PC-9 (cell line): ENCODE data around the gene AOAH.

Source experiments
- CTCF ChIP-seq: fragments of 200-600 bp; sonication (generic); conservative IDR thresholded peaks from 2 replicates; pipeline ENCODE4 v1.6.1; 2017; ENCODE audit warnings: mixed run types, antibody characterized with exemption, mild to moderate bottlenecking, moderate library complexity
- EZH2 ChIP-seq: fragments of 200-600 bp; sonication (generic); IDR thresholded peaks from 2 replicates; pipeline ENCODE4 v1.8.0; 2017; ENCODE audit warnings: antibody characterized with exemption, low read depth

GRCh38 chr7:36589391-36589790 is 134.9 kb downstream of the AOAH start:
- TF ChIP-seq CTCF (no peak), EZH2 (no peak)
